ENCODE measurements around the gene C16orf87.
A peak's percentile ranks its signal among the peaks of the same experiment; 100 is the strongest.

The C16orf87 gene

GRCh38 chr16:46842192-46842895 lies 11.4 kb upstream of the C16orf87 start:
- H3K4me1 ChIP-seq (ENCODE audit: control insufficient read depth, insufficient read depth, low read length) = no peaks in the 10 kb centered on the region
- ChIA-PET CTCF (no interaction called here), POLR2A (no interaction called here)
- TF ChIP-seq, protein P1, sequence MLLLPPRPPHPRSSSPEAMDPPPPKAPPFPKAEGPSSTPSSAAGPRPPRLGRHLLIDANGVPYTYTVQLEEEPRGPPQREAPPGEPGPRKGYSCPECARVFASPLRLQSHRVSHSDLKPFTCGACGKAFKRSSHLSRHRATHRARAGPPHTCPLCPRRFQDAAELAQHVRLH (tag by site-specific recombination; IDR thresholded peaks at IDR 0.05) = 0 out of 2 replicates have a peak, but pooled peaks have one; percentile 68
- no peak for TF ChIP-seq ZNF266 (tag by site-specific recombination; IDR thresholded peaks at IDR 0.05; ENCODE audit: low read depth)
- peak; percentile 69; the same call in 1 of the 2 replicates for TF ChIP-seq ZNF10 (tag by site-specific recombination; IDR thresholded peaks at IDR 0.05)
- no peak for TF ChIP-seq ZNF433 (tag by site-specific recombination; IDR thresholded peaks at IDR 0.05; ENCODE audit: low read depth)
- peak; percentile 56 for TF ChIP-seq ZNF146 (tag by site-specific recombination; IDR thresholded peaks at IDR 0.05)
- no peak overlapping the region for H3K4me3 ChIP-seq (ENCODE audit: low read depth, low read length)
- no peaks in the 10 kb centered on the region for H3K36me3 ChIP-seq (ENCODE audit: control insufficient read depth in 2 of 2, insufficient read depth in 1 of 2, low read length in 2 of 2)
- no peaks in the 10 kb centered on the region for H3K9me3 ChIP-seq (ENCODE audit: control insufficient read depth, insufficient read depth, low read depth, low read length)
- H3K27ac ChIP-seq (ENCODE audit: extremely low read depth, low read depth, low read length) = no peak overlapping the region

- no peak overlapping the region for H3K4me3 ChIP-seq (ENCODE audit: low read depth, low read length)
- H3K4me1 ChIP-seq (ENCODE audit: control insufficient read depth, insufficient read depth, low read length) = no peaks in the 10 kb centered on the region
- no peaks in the 10 kb centered on the region for H3K36me3 ChIP-seq (ENCODE audit: control insufficient read depth in 2 of 2, insufficient read depth in 1 of 2, low read length in 2 of 2)
- no peak for TF ChIP-seq ZNF274 (IDR thresholded peaks at IDR 0.05; ENCODE audit: low read length)
- TF ChIP-seq ZNF274 (tag by site-specific recombination; IDR thresholded peaks at IDR 0.05; ENCODE audit: borderline replicate concordance) = no peak
- TF ChIP-seq ZNF639 (tag by site-specific recombination; IDR thresholded peaks at IDR 0.05) = no peak
- TF ChIP-seq ZNF394 (tag by site-specific recombination; IDR thresholded peaks at IDR 0.05; ENCODE audit: borderline replicate concordance) = no peak
- TF ChIP-seq RBAK (tag by site-specific recombination; IDR thresholded peaks at IDR 0.05) = no peak
- no peak for TF ChIP-seq ZNF184 (tag by site-specific recombination; IDR thresholded peaks at IDR 0.05)
- no peak for TF ChIP-seq ZIC2 (tag by site-specific recombination; IDR thresholded peaks at IDR 0.05)
- no peak for TF ChIP-seq ZNF223 (tag by site-specific recombination; IDR thresholded peaks at IDR 0.05)
- no peak for TF ChIP-seq ZNF530 (tag by site-specific recombination; IDR thresholded peaks at IDR 0.05; ENCODE audit: low read depth)
- TF ChIP-seq ZBTB44 (tag by site-specific recombination; IDR thresholded peaks at IDR 0.05) = no peak
- TF ChIP-seq PRDM6 (tag by site-specific recombination; IDR thresholded peaks at IDR 0.05) = no peak
- TF ChIP-seq FEZF1 (tag by site-specific recombination; IDR thresholded peaks at IDR 0.05) = no peak
- no peak for TF ChIP-seq ZBTB7A (tag by site-specific recombination; IDR thresholded peaks at IDR 0.05; ENCODE audit: low read depth)
- no peak for TF ChIP-seq SP7 (tag by site-specific recombination; IDR thresholded peaks at IDR 0.05)
- no peak for TF ChIP-seq ZNF473 (tag by site-specific recombination; IDR thresholded peaks at IDR 0.05)
- no peak for TF ChIP-seq ZBTB48 (tag by site-specific recombination; IDR thresholded peaks at IDR 0.05)
- TF ChIP-seq ZNF155 (tag by site-specific recombination; IDR thresholded peaks at IDR 0.05) = no peak
- H3K9me3 ChIP-seq (ENCODE audit: control insufficient read depth, insufficient read depth, low read depth, low read length) = no peaks in the 10 kb centered on the region
- no peak overlapping the region for H3K27ac ChIP-seq (ENCODE audit: extremely low read depth, low read depth, low read length)
- POLR2A ChIA-PET = no interaction called here
- CTCF ChIA-PET = no interaction called here
These were observed 9.0 kb upstream of the C16orf87 start for GRCh38 chr16:46839986-46840443.

Data from HEK293 (cell line).